PC-3 (cell line): ENCODE data around the gene COL13A1. TPM values are rescaled to one million over a fixed set of nuclear protein-coding genes. Genes with fewer than 3 reads are reported as not detected.

Source experiments
- ATAC-seq: fragments of 200-7000 bp; cut with Tn5 transposase; 2 replicates; pipeline ENCODE4 v1.9.1; 2020; ENCODE audit warnings: mild to moderate bottlenecking, moderate library complexity
- BruUV-seq: library from RNA; stranded (reverse); fragments of 400-500 nt; replicated peaks from 2 replicates; lab custom pipeline; 2021; lab: Mats Ljungman, UMichigan
- CTCF ChIA-PET: fragments of 300-600 bp; sonication (Branson Sonifier 250); formaldehyde crosslinking; loops from one replicate; lab custom pipeline; 2022; ENCODE audit warnings: antibody characterized with exemption; lab: Charles Lee
- POLR2A ChIA-PET: fragments of 300-600 bp; sonication (Branson Sonifier 250); formaldehyde crosslinking; loops from one replicate; lab custom pipeline; 2022; ENCODE audit warnings: antibody characterized with exemption; ENCODE audit not compliant: unreplicated experiment; lab: Charles Lee
- DNase-seq: peaks from one replicate; pipeline ENCODE4 v3.0.0-alpha.2; 2015
- H2AFZ ChIP-seq: fragments of 300-600 bp; sonication (generic); 2 replicates; pipeline ENCODE4 v1.6.0; 2016; ENCODE audit warnings: antibody characterized with exemption, low read length
- H3F3A ChIP-seq: fragments of 300-600 bp; sonication (generic); one replicate; pipeline ENCODE4 v1.6.0; 2017; ENCODE audit warnings: antibody characterized with exemption, low read length, control low read depth, mild to moderate bottlenecking; ENCODE audit not compliant: unreplicated experiment
- H3K27ac ChIP-seq: fragments of 300-600 bp; sonication (generic); 2 replicates; pipeline ENCODE4 v1.5.1; 2016; ENCODE audit warnings: mild to moderate bottlenecking, low read length
- H3K27me3 ChIP-seq: fragments of 300-600 bp; sonication (generic); 2 replicates; pipeline ENCODE4 v1.6.1; 2016; ENCODE audit warnings: low read length, mixed read lengths
- H3K36me3 ChIP-seq: fragments of 300-600 bp; sonication (generic); 2 replicates; pipeline ENCODE4 v1.6.1; 2016; ENCODE audit warnings: low read depth, mixed run types, low read length, mixed read lengths
- H3K4me1 ChIP-seq: fragments of 300-600 bp; sonication (generic); 2 replicates; pipeline ENCODE4 v1.5.1; 2016; ENCODE audit warnings: low read length; ENCODE audit not compliant: insufficient read depth
- H3K4me2 ChIP-seq: fragments of 300-600 bp; sonication (generic); 2 replicates; pipeline ENCODE4 v1.6.0; 2016; ENCODE audit warnings: low read length
- H3K4me3 ChIP-seq: fragments of 300-600 bp; sonication (generic); 2 replicates; pipeline ENCODE4 v1.5.1; 2016; ENCODE audit warnings: mild to moderate bottlenecking, low read length, mixed read lengths
- H3K79me2 ChIP-seq: fragments of 300-600 bp; sonication (generic); 2 replicates; pipeline ENCODE4 v1.6.1; 2017; ENCODE audit warnings: low read length, mixed read lengths
- H3K9ac ChIP-seq: fragments of 300-600 bp; sonication (generic); 2 replicates; pipeline ENCODE4 v1.6.0; 2016; ENCODE audit warnings: mild to moderate bottlenecking, low read length
- H3K9me2 ChIP-seq: fragments of 300-600 bp; sonication (generic); replicated peaks from 2 replicates; pipeline ENCODE4 v1.6.1; 2016; ENCODE audit warnings: mixed run types, low read length, mixed read lengths
- H3K9me3 ChIP-seq: fragments of 300-600 bp; sonication (generic); 2 replicates; pipeline ENCODE4 v1.6.1; 2016; ENCODE audit warnings: low read length, mixed read lengths
- H4K20me1 ChIP-seq: fragments of 300-600 bp; sonication (generic); 2 replicates; pipeline ENCODE4 v1.6.1; 2016; ENCODE audit warnings: low read length, mixed read lengths
- CTCF ChIP-seq: fragments of 300-600 bp; sonication (generic); conservative IDR thresholded peaks from 2 replicates; pipeline ENCODE4 v1.5.1; 2017; ENCODE audit warnings: antibody characterized with exemption, low read depth, mild to moderate bottlenecking, low read length
- EZH2 ChIP-seq: fragments of 300-600 bp; sonication (generic); IDR thresholded peaks from one replicate; pipeline ENCODE4 v1.6.1; 2017; ENCODE audit warnings: antibody characterized with exemption, mild to moderate bottlenecking, low read length; ENCODE audit not compliant: unreplicated experiment
- EZH2phosphoT487 ChIP-seq: fragments of 300-600 bp; sonication (generic); IDR thresholded peaks from 2 replicates; pipeline ENCODE4 v1.6.1; 2018; ENCODE audit warnings: mild to moderate bottlenecking, antibody characterized with exemption, low read length, borderline replicate concordance
- intact Hi-C: fragments of 100-400 bp; cut with micrococcal nuclease; formaldehyde crosslinking; loops from 2 replicates; pipeline ENCODE4 v1.9.0; 2023
- total RNA-seq: library from RNA; depleted of rRNA; stranded (reverse); fragments of >200 nt; gene quantifications from 2 replicates; pipeline ENCODE4 v1.2.3, GENCODE V29; 2014

The COL13A1 gene
- total RNA-seq, 1 experiment from 2014 or later: 201 TPM

- no peak overlapping the region for H3K9ac ChIP-seq
- no peaks in the 10 kb centered on the region for H3F3A ChIP-seq
- CTCF ChIA-PET: no interaction called here
- no peaks in the 10 kb centered on the region for H3K79me2 ChIP-seq
- no peak overlapping the region for H3K27ac ChIP-seq
- ATAC-seq (no peak), DNase-seq (no peak)
- no peak for TF ChIP-seq CTCF
- TF ChIP-seq EZH2: no peak
- TF ChIP-seq EZH2phosphoT487: no peak
- no peaks in the 10 kb centered on the region for H3K4me1 ChIP-seq
- no peak overlapping the region for H2AFZ ChIP-seq
- no peaks in the 10 kb centered on the region for H3K9me3 ChIP-seq
- H3K4me3 ChIP-seq: no peak overlapping the region
- intact Hi-C loops: loop anchor here (5.0 kb wide), 1 partner anchor 168 kb away; no protein-coding TSS in a partner anchor
- H3K27me3 ChIP-seq: no peaks in the 10 kb centered on the region
- H3K9me2 ChIP-seq: no peaks in the 10 kb centered on the region
- H4K20me1 ChIP-seq: no peaks in the 10 kb centered on the region
- peaks cover 23% of the 10 kb centered on the region; the same call in 1 of the 2 replicates for H3K36me3 ChIP-seq
- no TSS peak for BruUV-seq
- H3K4me2 ChIP-seq: no peak overlapping the region
- POLR2A ChIA-PET: no interaction called here
These were observed 153.6 kb downstream of the COL13A1 start for GRCh38 chr10:69955211-69955805.

GRCh38 chr10:69955897-69956740, 154.4 kb downstream of the COL13A1 start:
- no peaks in the 10 kb centered on the region for H3K9me3 ChIP-seq
- H3F3A ChIP-seq: no peaks in the 10 kb centered on the region
- H3K4me3 ChIP-seq: no peak overlapping the region
- no peaks in the 10 kb centered on the region for H4K20me1 ChIP-seq
- H3K9me2 ChIP-seq: no peaks in the 10 kb centered on the region
- intact Hi-C loops: loop anchor here (5.0 kb wide), 1 partner anchor 169 kb away; no protein-coding TSS in a partner anchor
- H3K27ac ChIP-seq: no peak overlapping the region
- no peak overlapping the region for H2AFZ ChIP-seq
- peaks cover 18% of the 10 kb centered on the region; the same call in 1 of the 2 replicates for H3K36me3 ChIP-seq
- ATAC-seq (no peak), DNase-seq (no peak)
- H3K4me2 ChIP-seq: no peak overlapping the region
- BruUV-seq: no TSS peak
- no peak overlapping the region for H3K9ac ChIP-seq
- CTCF ChIA-PET: no interaction called here
- H3K4me1 ChIP-seq: no peaks in the 10 kb centered on the region
- no peaks in the 10 kb centered on the region for H3K27me3 ChIP-seq
- POLR2A ChIA-PET: no interaction called here
- TF ChIP-seq EZH2 (no peak), CTCF (no peak), EZH2phosphoT487 (no peak)
- no peaks in the 10 kb centered on the region for H3K79me2 ChIP-seq
